BE2C (cell line): Measurements from ENCODE around the gene TNFSF8.

Experiments used
- DNase-seq: peaks from one replicate; pipeline ENCODE4 v3.0.0-alpha.2; 2020
- H3K27me3 ChIP-seq: fragments of 250-450 bp; sonication (Bioruptor Pico); 2 replicates; pipeline ENCODE4 v1.5.1; 2020; ENCODE audit warnings: mild to moderate bottlenecking
- H3K36me3 ChIP-seq: fragments of 250-450 bp; sonication (Bioruptor Pico); 2 replicates; pipeline ENCODE4 v1.5.1; 2020; ENCODE audit warnings: mild to moderate bottlenecking
- H3K4me1 ChIP-seq: fragments of 250-450 bp; sonication (Bioruptor Pico); 2 replicates; pipeline ENCODE4 v1.5.1; 2020
- H3K4me3 ChIP-seq: 2 replicates; pipeline ENCODE4 v1.5.1; 2011; ENCODE audit warnings: low read depth, low read length
- H3K9me3 ChIP-seq: fragments of 250-450 bp; sonication (Bioruptor Pico); 2 replicates; pipeline ENCODE4 v1.5.1; 2020
- TF ChIP-seq, protein P1 (sequence below): IDR thresholded peaks from 2 replicates; pipeline ENCODE4 v1.5.1; 2012; ENCODE audit warnings: mild to moderate bottlenecking, low read depth, low read length

The TNFSF8 gene

DNA sequence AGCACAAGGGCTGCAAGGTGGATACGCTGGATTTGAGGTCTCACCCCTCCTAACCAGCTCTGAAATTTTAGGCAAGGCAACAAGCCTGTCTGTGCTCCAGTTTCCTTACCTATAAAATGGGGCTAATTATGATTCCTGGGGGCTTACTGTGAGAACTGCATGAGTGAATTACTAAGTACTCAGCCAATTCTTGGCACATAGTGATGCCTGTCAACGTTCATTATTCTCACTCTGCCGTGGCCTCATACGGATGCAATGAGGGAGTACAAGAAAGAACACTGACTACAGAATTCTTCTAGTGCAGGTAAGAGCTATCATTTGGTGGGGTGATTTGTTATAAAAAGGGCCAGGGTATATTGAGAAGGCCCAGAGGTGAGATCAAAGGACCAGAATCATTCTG, 16.7 kb downstream of the TNFSF8 start:
- H3K4me3 ChIP-seq = no peak overlapping the region
- no peaks in the 10 kb centered on the region for H3K9me3 ChIP-seq
- TF ChIP-seq, protein P1, sequence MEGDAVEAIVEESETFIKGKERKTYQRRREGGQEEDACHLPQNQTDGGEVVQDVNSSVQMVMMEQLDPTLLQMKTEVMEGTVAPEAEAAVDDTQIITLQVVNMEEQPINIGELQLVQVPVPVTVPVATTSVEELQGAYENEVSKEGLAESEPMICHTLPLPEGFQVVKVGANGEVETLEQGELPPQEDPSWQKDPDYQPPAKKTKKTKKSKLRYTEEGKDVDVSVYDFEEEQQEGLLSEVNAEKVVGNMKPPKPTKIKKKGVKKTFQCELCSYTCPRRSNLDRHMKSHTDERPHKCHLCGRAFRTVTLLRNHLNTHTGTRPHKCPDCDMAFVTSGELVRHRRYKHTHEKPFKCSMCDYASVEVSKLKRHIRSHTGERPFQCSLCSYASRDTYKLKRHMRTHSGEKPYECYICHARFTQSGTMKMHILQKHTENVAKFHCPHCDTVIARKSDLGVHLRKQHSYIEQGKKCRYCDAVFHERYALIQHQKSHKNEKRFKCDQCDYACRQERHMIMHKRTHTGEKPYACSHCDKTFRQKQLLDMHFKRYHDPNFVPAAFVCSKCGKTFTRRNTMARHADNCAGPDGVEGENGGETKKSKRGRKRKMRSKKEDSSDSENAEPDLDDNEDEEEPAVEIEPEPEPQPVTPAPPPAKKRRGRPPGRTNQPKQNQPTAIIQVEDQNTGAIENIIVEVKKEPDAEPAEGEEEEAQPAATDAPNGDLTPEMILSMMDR = no peak
- H3K4me1 ChIP-seq = no peaks in the 10 kb centered on the region
- no peaks in the 10 kb centered on the region for H3K36me3 ChIP-seq
- DNase-seq = no peak
- no peaks in the 10 kb centered on the region for H3K27me3 ChIP-seq

DNA sequence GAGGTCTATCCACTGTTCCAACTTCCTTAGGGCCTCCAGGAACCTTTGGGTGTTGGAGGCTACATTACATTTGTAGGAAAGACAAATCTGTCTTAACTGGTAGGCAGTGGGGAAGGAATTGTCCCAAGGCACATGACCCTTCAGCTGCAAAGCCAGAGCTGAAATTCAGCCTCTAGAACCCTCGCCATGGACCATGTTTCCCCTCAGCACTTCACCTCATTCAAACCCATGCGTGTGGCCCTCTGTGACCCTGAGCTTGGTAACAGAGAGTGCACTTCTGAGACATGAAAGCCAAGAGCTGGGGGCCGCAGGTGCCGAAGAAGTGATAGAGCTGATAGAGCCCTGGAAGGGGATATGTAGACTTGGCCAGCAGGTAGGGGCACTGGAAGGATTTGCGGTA, 17.2 kb downstream of the TNFSF8 start:
- H3K4me3 ChIP-seq = no peak overlapping the region
- H3K9me3 ChIP-seq = no peaks in the 10 kb centered on the region
- H3K4me1 ChIP-seq = no peaks in the 10 kb centered on the region
- TF ChIP-seq, protein P1 = no peak
- H3K36me3 ChIP-seq = no peaks in the 10 kb centered on the region
- H3K27me3 ChIP-seq = no peaks in the 10 kb centered on the region
- DNase-seq = no peak

DNA sequence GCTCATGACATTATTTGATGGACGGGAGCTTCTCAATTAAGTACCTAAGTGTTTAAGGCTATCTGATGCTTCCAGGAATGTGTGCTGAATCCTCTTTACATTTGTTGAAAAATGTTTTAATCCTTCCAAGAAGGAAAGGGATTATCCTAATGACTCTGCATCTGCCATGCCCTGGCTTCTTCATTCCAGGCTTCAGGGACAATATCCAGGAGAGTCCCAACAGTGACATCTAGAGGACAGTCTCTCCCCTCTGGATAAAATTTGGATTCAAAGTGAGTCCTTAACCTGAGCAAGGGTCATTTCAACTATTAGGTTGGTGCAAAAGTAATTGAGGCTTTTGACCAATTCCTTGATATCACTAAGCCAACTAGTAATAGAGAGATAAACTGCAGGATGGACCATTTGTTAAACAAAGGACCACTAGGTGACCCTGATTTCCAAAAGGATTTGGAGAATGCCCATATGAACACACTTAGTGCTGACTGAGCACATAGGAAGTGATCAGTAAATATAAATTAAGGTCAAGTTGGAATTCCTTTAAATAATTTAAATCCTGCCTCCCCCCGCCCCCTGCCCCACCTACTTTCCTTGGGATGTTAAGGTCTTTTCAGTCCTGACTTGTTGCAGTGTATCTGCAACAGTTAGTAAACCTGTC, 19.1 kb downstream of the TNFSF8 start:
- no peaks in the 10 kb centered on the region for H3K36me3 ChIP-seq
- no peak overlapping the region for H3K4me3 ChIP-seq
- TF ChIP-seq, protein P1 = peak; percentile 76
- no peaks in the 10 kb centered on the region for H3K9me3 ChIP-seq
- H3K4me1 ChIP-seq = no peaks in the 10 kb centered on the region
- DNase-seq = peak; percentile 10
- H3K27me3 ChIP-seq = no peaks in the 10 kb centered on the region

DNA sequence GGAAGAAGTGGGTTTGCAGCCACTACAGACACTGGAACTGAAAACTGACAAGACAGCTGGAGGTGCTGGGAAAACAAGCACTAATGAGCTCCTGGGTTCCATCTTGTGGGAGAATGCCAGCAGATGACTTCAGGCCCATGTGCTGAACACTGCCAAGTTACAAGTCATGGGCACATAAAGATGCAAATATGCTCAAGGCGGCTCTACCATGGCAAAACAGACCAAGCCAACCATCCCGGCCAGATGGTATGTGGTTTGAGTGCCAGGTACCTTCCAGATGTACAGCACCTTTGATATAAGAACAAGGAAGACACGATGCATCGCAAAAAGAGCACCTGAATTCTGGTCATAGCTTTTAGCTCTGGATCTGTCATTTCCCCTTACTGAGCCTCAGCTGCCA, 19.9 kb downstream of the TNFSF8 start:
- Histone ChIP-seq H3K9me3 (no peaks in the 10 kb centered on the region), H3K27me3 (no peaks in the 10 kb centered on the region), H3K4me3 (no peak overlapping the region), H3K36me3 (no peaks in the 10 kb centered on the region), H3K4me1 (no peaks in the 10 kb centered on the region)
- TF ChIP-seq, protein P1 = no peak
- no peak for DNase-seq

DNA sequence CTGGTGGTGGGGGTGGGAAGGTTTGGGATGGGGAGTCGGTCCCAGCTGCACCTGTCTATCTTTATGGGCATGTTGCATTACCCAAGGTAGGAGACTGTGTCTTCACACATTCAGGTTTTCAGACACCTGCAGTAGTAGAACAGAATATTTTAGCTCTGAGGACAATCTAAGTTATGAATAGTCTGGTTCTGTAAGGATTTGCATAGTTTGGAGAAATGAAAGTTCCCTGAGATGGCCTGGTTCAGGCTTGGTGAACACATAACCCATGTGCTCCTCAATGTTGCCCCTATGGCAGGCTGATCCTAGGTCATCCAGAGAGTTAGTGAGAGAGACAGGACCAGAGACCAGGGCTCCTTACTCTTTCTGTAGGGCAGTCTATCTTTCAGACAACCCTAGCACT, 20.7 kb downstream of the TNFSF8 start:
- TF ChIP-seq, protein P1 = no peak
- Histone ChIP-seq H3K9me3 (no peaks in the 10 kb centered on the region), H3K27me3 (no peaks in the 10 kb centered on the region), H3K4me3 (no peak overlapping the region), H3K36me3 (no peaks in the 10 kb centered on the region), H3K4me1 (no peaks in the 10 kb centered on the region)
- DNase-seq = no peak

DNA sequence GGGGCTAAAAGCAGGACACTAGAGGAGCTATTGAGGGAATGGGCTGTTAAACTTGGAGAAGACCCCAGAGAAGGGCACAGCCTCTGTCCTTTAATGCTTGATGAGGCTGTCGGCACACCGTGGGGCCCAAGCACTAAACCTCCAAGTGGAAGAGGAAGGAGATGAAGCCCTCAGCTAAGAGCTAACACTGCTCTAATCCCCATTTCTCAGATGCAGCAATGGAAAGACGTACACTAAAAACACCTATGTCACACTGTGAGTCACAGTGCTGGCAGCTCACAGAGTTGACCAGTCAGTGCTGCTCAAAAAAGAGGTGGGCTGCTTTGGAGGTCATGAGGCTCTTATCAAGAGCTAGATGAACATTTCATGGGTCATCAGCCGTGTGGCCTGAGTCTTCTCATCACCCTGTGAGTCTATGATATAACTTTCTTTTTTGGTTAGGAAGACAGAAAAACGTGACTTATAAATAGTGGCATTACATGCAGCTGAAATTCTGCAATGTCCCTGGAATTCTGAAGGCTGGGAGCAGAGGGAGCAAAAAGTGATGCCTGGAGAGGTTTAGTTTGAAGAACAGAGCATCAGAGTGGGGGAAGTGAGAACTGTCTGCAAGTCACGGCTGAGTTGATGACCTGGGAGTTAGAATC, 21.5 kb downstream of the TNFSF8 start:
- DNase-seq = no peak
- no peaks in the 10 kb centered on the region for H3K4me1 ChIP-seq
- no peaks in the 10 kb centered on the region for H3K27me3 ChIP-seq
- TF ChIP-seq, protein P1 = no peak
- H3K9me3 ChIP-seq = no peaks in the 10 kb centered on the region
- H3K36me3 ChIP-seq = no peaks in the 10 kb centered on the region
- no peak overlapping the region for H3K4me3 ChIP-seq
